IMR-90 (cell line): ENCODE data around the gene PYCR2. TPM values are rescaled to one million over a fixed set of nuclear protein-coding genes. Genes with fewer than 3 reads are reported as not detected.

Experiments used
- ATAC-seq: fragments of 200-7000 bp; cut with Tn5 transposase; 2 replicates; pipeline ENCODE4 v1.9.1; 2020; ENCODE audit warnings: low read depth, mild to moderate bottlenecking, moderate library complexity
- BruUV-seq: library from RNA; stranded (reverse); fragments of 400-500 nt; replicated peaks from 2 replicates; lab custom pipeline; 2021; lab: Mats Ljungman, UMichigan
- CTCF ChIA-PET: fragments of 300-600 bp; formaldehyde crosslinking; extraction: SDS; loops from one replicate; lab custom pipeline; 2021; ENCODE audit warnings: antibody characterized with exemption; lab: Yijun Ruan, JAX
- POLR2A ChIA-PET: fragments of 300-600 bp; sonication (Branson Sonifier 250); formaldehyde crosslinking; loops from one replicate; lab custom pipeline; 2022; ENCODE audit warnings: antibody characterized with exemption; ENCODE audit not compliant: unreplicated experiment; lab: Charles Lee
- DNase-seq: peaks from one replicate; pipeline ENCODE4 v3.0.0; 2013
- H2AFZ ChIP-seq: replicated peaks from 2 replicates; pipeline ENCODE3; 2013; ENCODE audit warnings: low read length, mild to moderate bottlenecking; ENCODE audit not compliant: poor library complexity
- H2AK5ac ChIP-seq: 2 replicates; pipeline ENCODE4 v1.6.1; 2013; ENCODE audit warnings: low read depth, low read length, inconsistent platforms
- H2AK9ac ChIP-seq: replicated peaks from 2 replicates; pipeline ENCODE3; 2013; ENCODE audit warnings: mild to moderate bottlenecking, low read depth, low read length, moderate library complexity; ENCODE audit not compliant: poor library complexity
- H2BK120ac ChIP-seq: 2 replicates; pipeline ENCODE4 v1.6.1; 2013; ENCODE audit warnings: low read depth, low read length, inconsistent platforms
- H2BK15ac ChIP-seq: 3 replicates; pipeline ENCODE4 v1.6.1; 2013; ENCODE audit warnings: low read depth, low read length, inconsistent platforms
- H2BK20ac ChIP-seq: 2 replicates; pipeline ENCODE4 v1.6.1; 2013; ENCODE audit warnings: low read depth, mild to moderate bottlenecking, inconsistent platforms, low read length, moderate library complexity
- H2BK5ac ChIP-seq: 2 replicates; pipeline ENCODE4 v1.6.1; 2013; ENCODE audit warnings: mild to moderate bottlenecking, low read depth, low read length, inconsistent platforms; ENCODE audit not compliant: poor library complexity, severe bottlenecking
- H3K14ac ChIP-seq: replicated peaks from 2 replicates; pipeline ENCODE4 v1.6.1; 2013; ENCODE audit warnings: low read depth, low read length, inconsistent platforms
- H3K18ac ChIP-seq: 2 replicates; pipeline ENCODE4 v1.6.1; 2013; ENCODE audit warnings: low read depth, low read length, control low read depth
- H3K23ac ChIP-seq: 2 replicates; pipeline ENCODE4 v1.6.1; 2013; ENCODE audit warnings: low read depth, low read length, inconsistent platforms
- H3K27ac ChIP-seq: 2 replicates; pipeline ENCODE4 v1.5.1; 2013; ENCODE audit warnings: mild to moderate bottlenecking, control low read depth, low read length; ENCODE audit not compliant: insufficient read depth
- H3K27me3 ChIP-seq: 2 replicates; pipeline ENCODE4 v1.6.1; 2013; ENCODE audit warnings: low read length; ENCODE audit not compliant: control insufficient read depth, insufficient read depth
- H3K36me3 ChIP-seq: 2 replicates; pipeline ENCODE4 v1.6.1; 2013; ENCODE audit warnings: low read length, mixed read lengths; ENCODE audit not compliant: control insufficient read depth, insufficient read depth
- H3K4ac ChIP-seq: 2 replicates; pipeline ENCODE4 v1.6.1; 2013; ENCODE audit warnings: low read depth, low read length, inconsistent platforms
- H3K4me1 ChIP-seq: 2 replicates; pipeline ENCODE4 v1.6.1; 2013; ENCODE audit warnings: low read length, mixed read lengths; ENCODE audit not compliant: control insufficient read depth, insufficient read depth
- H3K4me2 ChIP-seq: 2 replicates; pipeline ENCODE4 v1.6.1; 2013; ENCODE audit warnings: low read depth, mild to moderate bottlenecking, control low read depth, low read length, moderate library complexity
- H3K4me3 ChIP-seq: 2 replicates; pipeline ENCODE4 v1.5.1; 2013; ENCODE audit warnings: low read depth, mild to moderate bottlenecking, control low read depth, low read length, moderate library complexity; ENCODE audit not compliant: insufficient read depth
- H3K56ac ChIP-seq: 2 replicates; pipeline ENCODE4 v1.6.1; 2013; ENCODE audit warnings: low read length, inconsistent platforms; ENCODE audit not compliant: insufficient read depth; ENCODE audit errors: extremely low read depth
- H3K79me1 ChIP-seq, 2 experiments: 2 replicates each; pipeline ENCODE4 v1.6.1; 2013; ENCODE audit warnings: low read length in 2 of 2, inconsistent platforms in 1 of 2, low read depth in 1 of 2
- H3K9ac ChIP-seq: 2 replicates; pipeline ENCODE4 v1.6.1; 2013; ENCODE audit warnings: low read depth, low read length, control low read depth
- H3K9me1 ChIP-seq: 2 replicates; pipeline ENCODE4 v1.6.1; 2013; ENCODE audit warnings: low read length, inconsistent platforms; ENCODE audit not compliant: insufficient read depth
- H3K9me3 ChIP-seq: 2 replicates; pipeline ENCODE4 v1.6.1; 2013; ENCODE audit warnings: low read length; ENCODE audit not compliant: control insufficient read depth, insufficient read depth
- H4K20me1 ChIP-seq: 2 replicates; pipeline ENCODE4 v1.6.1; 2013; ENCODE audit warnings: low read length, inconsistent platforms; ENCODE audit not compliant: insufficient read depth
- H4K5ac ChIP-seq: 2 replicates; pipeline ENCODE4 v1.6.1; 2013; ENCODE audit warnings: mild to moderate bottlenecking, low read depth, low read length, control low read depth
- H4K8ac ChIP-seq, 2 experiments: 2 replicates each; pipeline ENCODE4 v1.6.1; 2013; ENCODE audit warnings: low read depth in 2 of 2, low read length in 2 of 2, control low read depth in 1 of 2, inconsistent platforms in 1 of 2
- H4K91ac ChIP-seq: 2 replicates; pipeline ENCODE4 v1.6.1; 2013; ENCODE audit warnings: low read depth, low read length, inconsistent platforms; ENCODE audit not compliant: insufficient read depth
- BHLHE40 ChIP-seq: fragments of 150-350 bp; IDR thresholded peaks from 2 replicates; pipeline ENCODE4 v1.6.1; 2016; ENCODE audit warnings: mild to moderate bottlenecking, low read depth, low read length
- CEBPB ChIP-seq: IDR thresholded peaks from 2 replicates; pipeline ENCODE4 v1.6.1; 2012; ENCODE audit warnings: low read depth, low read length, improper control_type of control experiment
- CHD1 ChIP-seq: IDR thresholded peaks from 2 replicates; pipeline ENCODE4 v1.6.1; 2012; ENCODE audit warnings: low read depth, low read length, improper control_type of control experiment
- CTCF ChIP-seq: conservative IDR thresholded peaks from 2 replicates; pipeline ENCODE4 v1.5.1; 2012; ENCODE audit warnings: mild to moderate bottlenecking, low read depth, low read length, improper control_type of control experiment
- ELK1 ChIP-seq: fragments of 150-350 bp; IDR thresholded peaks from 2 replicates; pipeline ENCODE4 v1.6.1; 2016; ENCODE audit warnings: low read depth, mild to moderate bottlenecking, low read length, moderate library complexity, borderline replicate concordance
- FOS ChIP-seq: fragments of 150-350 bp; IDR thresholded peaks from 2 replicates; pipeline ENCODE4 v1.6.1; 2016; ENCODE audit warnings: low read depth, low read length
- MAFK ChIP-seq: IDR thresholded peaks from 2 replicates; pipeline ENCODE4 v1.6.1; 2012; ENCODE audit warnings: low read depth, low read length, improper control_type of control experiment
- MAZ ChIP-seq: IDR thresholded peaks from 2 replicates; pipeline ENCODE4 v1.6.1; 2012; ENCODE audit warnings: low read depth, mild to moderate bottlenecking, low read length, improper control_type of control experiment, moderate library complexity, borderline replicate concordance
- MXI1 ChIP-seq: IDR thresholded peaks from 2 replicates; pipeline ENCODE4 v1.6.1; 2012; ENCODE audit warnings: low read depth, mild to moderate bottlenecking, low read length, moderate library complexity, borderline replicate concordance
- NFE2L2 ChIP-seq: fragments of 150-350 bp; IDR thresholded peaks from 2 replicates; pipeline ENCODE4 v1.6.1; 2016; ENCODE audit warnings: low read depth, mild to moderate bottlenecking, low read length
- POLR2A ChIP-seq: IDR thresholded peaks from 2 replicates; pipeline ENCODE4 v1.6.1; 2012; ENCODE audit warnings: mild to moderate bottlenecking, low read depth, low read length
- RAD21 ChIP-seq: IDR thresholded peaks from 2 replicates; pipeline ENCODE4 v1.6.1; 2012; ENCODE audit warnings: low read length, improper control_type of control experiment
- RCOR1 ChIP-seq: IDR thresholded peaks from 2 replicates; pipeline ENCODE4 v1.6.1; 2012; ENCODE audit warnings: mild to moderate bottlenecking, low read length, improper control_type of control experiment; ENCODE audit not compliant: insufficient replicate concordance
- RFX5 ChIP-seq: IDR thresholded peaks from 2 replicates; pipeline ENCODE4 v1.8.0; 2012; ENCODE audit warnings: low read depth, mild to moderate bottlenecking, low read length, moderate library complexity
- SMC3 ChIP-seq: fragments of 150-350 bp; IDR thresholded peaks from 2 replicates; pipeline ENCODE4 v1.6.1; 2016; ENCODE audit warnings: low read depth, mild to moderate bottlenecking, antibody characterized with exemption, low read length, moderate library complexity
- USF2 ChIP-seq: fragments of 150-350 bp; IDR thresholded peaks from 2 replicates; pipeline ENCODE4 v1.6.1; 2017; ENCODE audit warnings: mild to moderate bottlenecking, antibody characterized with exemption, low read length, low read depth
- WGBS, 2 experiments: methylation state at CpG; one replicate each; pipeline versions ENCODE4 v1.1.5 to v1.1.7; 2013; ENCODE audit warnings: missing lambda C conversion rate in 2 of 2; ENCODE audit not compliant: insufficient read length in 1 of 2; ENCODE audit errors: extremely low coverage in 2 of 2; 5-methylcytosine and 5-hydroxymethylcytosine counted together
- dilution Hi-C: fragments of 300-500 bp; cut with HindIII; formaldehyde crosslinking; loops from one replicate; pipeline ENCODE4 v1.14.3; 2018; ENCODE audit warnings: low sequenced_read_pairs; ENCODE audit not compliant: unreplicated experiment
- in situ Hi-C: fragments of 300-500 bp; cut with MboI; formaldehyde crosslinking; loops from 3 replicates; pipeline ENCODE4 v1.14.3; 2019; ENCODE audit warnings: low sequenced_read_pairs, inconsistent platforms, mixed read lengths
- intact Hi-C: fragments of 100-400 bp; cut with micrococcal nuclease; formaldehyde crosslinking; loops from 2 replicates; pipeline ENCODE4 v1.10.0; 2022
- polyA plus RNA-seq, 3 experiments: library from polyadenylated mRNA; depleted of rRNA; stranded (reverse); fragments of >200 nt; gene quantifications; 2 replicates each; pipeline ENCODE4 v1.2.3, GENCODE V29; 2012; ENCODE audit warnings: low replicate concordance in 1 of 3
- total RNA-seq: library from RNA; depleted of rRNA; stranded (reverse); fragments of >200 nt; gene quantifications from 2 replicates; pipeline ENCODE4 v1.2.3, GENCODE V29; 2012

The PYCR2 gene
- total and polyA plus RNA-seq, 2 of the 4 experiments (the other 2 are of a cell fraction): 34.4 to 68.1 TPM

- dilution Hi-C loops: no loop called here
- WGBS, 2 experiments: no CpG with 5 or more reads among the region's 1 CpG
Observed at GRCh38 chr1:225954753-225955152, 30.7 kb upstream of the PYCR2 start.

More at GRCh38 chr1:225954753-225955152, 30.7 kb upstream of the PYCR2 start:
- Histone ChIP-seq H4K91ac (no peak overlapping the region), H2AK5ac (no peak overlapping the region), H2AFZ (no peak overlapping the region), H3K14ac (no peak overlapping the region), H2BK5ac (no peak overlapping the region), H2AK9ac (no peak overlapping the region), H3K9me3 (no peaks in the 10 kb centered on the region), H4K5ac (no peak overlapping the region), H3K4me1 (no peaks in the 10 kb centered on the region), H3K4ac (no peak overlapping the region), H2BK120ac (no peak overlapping the region), H3K56ac (no peak overlapping the region), H3K4me2 (no peak overlapping the region), H2BK15ac (no peak overlapping the region), H3K18ac (no peak overlapping the region), H3K4me3 (no peak overlapping the region), H4K8ac (no peak overlapping the region), H3K27me3 (peaks cover 21% of the 10 kb centered on the region), H3K79me1 (no peaks in the 10 kb centered on the region), H3K9ac (no peak overlapping the region), H4K20me1 (no peaks in the 10 kb centered on the region), H3K36me3 (no peaks in the 10 kb centered on the region), H3K23ac (no peak overlapping the region), H2BK20ac (no peak overlapping the region), H3K9me1 (no peaks in the 10 kb centered on the region; the same call in 1 of the 2 replicates), H3K27ac (no peak overlapping the region)
- intact Hi-C loops: no loop called here
- TF ChIP-seq RFX5 (no peak), CTCF (no peak), CEBPB (no peak), USF2 (no peak), MXI1 (no peak), BHLHE40 (no peak), ELK1 (no peak), POLR2A (no peak), NFE2L2 (no peak), RAD21 (no peak), RCOR1 (no peak), MAZ (no peak), MAFK (no peak), SMC3 (no peak), CHD1 (no peak), FOS (no peak)
- no TSS peak for BruUV-seq
- ChIA-PET POLR2A (interaction anchor here (0.7 kb wide), 1 partner anchor 335 kb away, joined by 3 read pairs; no protein-coding TSS in a partner anchor), CTCF (interaction anchor here (1.0 to 1.1 kb wide), 2 partner anchors 8 to 480 kb away, joined by 3 read pairs; no protein-coding TSS in a partner anchor)
- DNase-seq (no peak), ATAC-seq (no peak)
- in situ Hi-C loops: no loop called here
